Measurements from ENCODE around the gene MACROH2A2.
"Not testable (repeated sequence)": the region's sequence is repeated elsewhere in the genome, so short reads cannot be mapped to it uniquely, and the experiment has no call there.

Gene MACROH2A2

DNA sequence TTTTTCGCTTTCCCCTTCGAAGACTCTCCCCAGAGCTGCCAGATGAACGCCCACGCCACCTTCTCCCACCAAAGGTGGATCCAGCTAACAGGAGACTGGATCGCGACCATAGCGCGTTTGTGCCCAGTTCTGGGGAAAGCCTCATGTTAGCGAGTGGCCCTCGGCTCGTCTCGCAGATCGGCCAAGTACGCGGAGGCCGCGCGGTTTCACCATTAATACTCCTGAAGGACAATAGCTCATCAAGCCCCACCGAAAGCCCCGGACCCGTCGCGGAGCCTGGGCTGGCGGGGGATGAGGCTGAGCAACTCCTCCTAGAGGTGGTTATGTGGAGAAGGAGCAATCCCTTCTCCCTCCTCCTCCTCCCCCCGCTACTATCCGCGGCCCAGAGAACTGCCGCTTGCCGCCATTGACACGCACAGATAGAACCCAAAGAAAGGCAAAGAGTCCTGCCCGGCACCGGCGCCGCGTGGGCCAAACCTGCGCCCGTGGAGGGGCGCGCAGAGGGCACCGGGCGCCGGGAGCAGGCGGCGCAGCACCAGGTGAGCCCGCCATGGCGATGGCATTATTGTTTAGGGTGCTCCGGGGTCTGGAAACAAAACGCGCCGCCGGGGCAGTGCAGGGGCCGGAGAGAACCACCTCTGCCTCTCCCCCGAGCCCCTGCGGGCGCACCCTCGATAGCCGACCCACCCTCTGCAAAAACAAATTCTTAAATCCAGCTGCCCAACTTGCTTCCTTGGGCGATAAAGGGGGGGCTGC, at the start of gene MACROH2A2:
TSS of gene MACROH2A2 (plus strand) at position 385 of the 756 bp plus-strand sequence. CDS start 22,813 bp downstream, outside the sequence.
- DNase-seq (ENCODE audit: low spot score) = peak; percentile 88

DNA sequence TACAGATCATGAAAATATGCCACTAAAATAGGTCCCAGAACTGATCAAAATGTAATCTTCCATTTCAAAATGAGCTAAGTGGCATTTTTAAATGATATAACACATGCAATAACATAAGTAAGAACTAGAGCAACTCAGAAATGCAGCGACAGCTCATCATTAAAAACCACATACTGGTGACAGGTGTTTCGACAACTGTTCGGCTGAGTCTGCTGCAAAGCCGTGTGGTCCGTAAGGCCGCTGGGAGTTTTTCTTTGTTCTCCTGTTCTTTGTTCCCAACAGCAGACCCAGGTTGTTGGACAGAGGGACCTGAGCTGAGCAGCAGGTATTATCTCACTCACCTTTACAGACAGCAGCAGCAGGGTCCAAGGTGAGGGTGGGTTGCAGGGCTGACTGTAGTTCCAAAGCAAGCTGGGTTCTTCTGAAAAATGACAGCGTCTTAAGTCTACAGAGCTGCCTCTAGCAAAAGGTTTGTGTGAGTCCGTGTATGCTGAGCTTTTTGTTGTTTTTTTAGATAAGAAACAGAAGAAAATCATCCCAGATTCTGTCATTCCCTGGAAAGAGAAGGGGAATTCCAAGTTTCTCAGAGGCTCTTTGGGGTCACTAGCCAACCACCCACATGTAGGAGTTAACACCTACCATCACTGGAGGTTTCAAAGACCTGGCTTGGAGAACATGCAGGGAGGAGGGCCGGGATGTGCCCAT, 45.4 kb upstream of the MACROH2A2 start:
- DNase-seq (ENCODE audit: low spot score) = no peak

DNA sequence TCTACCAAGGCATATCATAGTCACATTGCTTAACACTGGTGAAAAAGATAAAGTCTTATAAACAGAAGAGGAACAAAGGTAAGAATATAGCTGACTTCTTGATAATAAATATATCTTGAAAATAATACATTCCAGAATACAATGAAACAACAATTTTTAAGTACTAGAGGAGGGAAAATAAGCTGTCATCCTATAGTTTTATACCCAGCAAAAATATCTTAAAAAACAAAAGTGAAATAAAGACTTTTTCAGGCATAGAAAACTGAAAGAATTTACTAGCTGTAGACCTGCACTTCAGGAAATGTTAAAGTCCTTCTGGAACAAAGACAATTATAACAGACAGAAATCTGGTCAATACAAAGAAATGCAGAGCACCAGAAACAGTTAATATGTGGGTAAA, 21.4 kb upstream of the MACROH2A2 start:
- no peak for DNase-seq (ENCODE audit: low spot score)

DNA sequence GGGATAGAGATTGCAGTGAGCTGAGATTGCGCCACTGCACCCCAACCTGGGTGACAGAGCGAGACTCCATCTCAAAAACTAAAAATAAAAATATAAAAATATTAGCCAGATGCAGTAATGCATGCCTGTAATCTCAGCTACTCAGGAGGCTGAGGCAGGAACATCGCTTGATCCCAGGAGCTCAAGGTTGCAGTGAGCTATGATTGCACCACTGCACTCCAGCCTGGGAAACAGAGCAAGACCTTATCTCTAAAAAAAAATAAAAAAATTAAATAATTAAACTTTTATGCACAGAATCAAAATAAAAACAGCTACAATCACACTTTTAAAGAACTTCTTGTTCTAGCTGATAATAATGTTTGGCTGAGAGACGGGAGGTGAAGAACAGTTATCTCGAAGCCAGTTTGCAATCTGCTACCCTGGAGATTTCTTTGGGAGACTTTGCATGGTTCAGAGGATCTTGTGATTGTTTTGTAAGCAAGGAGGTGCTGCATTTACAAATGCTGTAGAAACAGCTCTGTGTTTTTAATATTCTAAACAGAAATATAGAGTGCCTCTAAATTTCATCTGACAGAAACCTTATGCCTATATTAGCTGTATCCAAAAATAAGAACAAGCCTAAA, 19.9 kb upstream of the MACROH2A2 start:
- no peak for DNase-seq (ENCODE audit: low spot score)

DNA sequence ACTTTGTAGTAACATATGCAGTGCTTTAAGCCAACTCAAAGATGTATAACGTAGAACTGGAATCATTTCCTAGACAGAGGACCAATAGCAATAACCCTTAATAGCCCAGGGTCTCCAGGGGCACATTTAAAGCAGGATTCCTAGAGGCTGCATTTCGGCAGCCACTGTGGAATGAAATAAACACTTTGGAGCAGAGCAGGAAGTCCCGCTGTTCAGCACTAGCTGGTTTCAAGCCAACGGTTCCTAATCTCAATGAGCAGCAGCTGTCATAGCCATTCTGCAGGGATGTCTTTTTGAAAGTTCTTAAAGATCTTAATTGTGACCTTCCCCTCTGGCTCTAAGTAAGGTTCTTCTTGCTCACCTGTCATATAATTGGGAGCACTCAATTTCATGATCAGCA, 18.4 kb upstream of the MACROH2A2 start:
- no peak for DNase-seq (ENCODE audit: low spot score)

DNA sequence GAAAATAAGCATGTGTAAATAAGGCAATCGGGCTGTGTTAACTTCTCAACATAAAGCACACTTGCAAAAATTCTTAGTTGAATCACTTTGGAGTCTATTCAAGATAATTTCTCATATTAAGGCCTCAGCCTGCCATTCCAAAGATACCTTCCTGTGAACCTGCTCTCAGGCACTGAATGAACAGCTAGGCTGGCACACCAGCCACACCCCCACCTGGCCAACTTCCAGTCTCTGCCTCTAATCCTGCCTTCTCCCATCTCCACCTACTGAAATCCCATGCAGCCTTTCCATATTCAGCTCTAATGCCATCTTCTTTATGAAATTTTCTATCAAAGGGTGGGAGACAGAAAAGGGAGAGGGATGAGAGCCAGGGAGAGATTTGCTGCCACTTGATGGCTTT, 17.1 kb upstream of the MACROH2A2 start:
- no peak for DNase-seq (ENCODE audit: low spot score)

DNA sequence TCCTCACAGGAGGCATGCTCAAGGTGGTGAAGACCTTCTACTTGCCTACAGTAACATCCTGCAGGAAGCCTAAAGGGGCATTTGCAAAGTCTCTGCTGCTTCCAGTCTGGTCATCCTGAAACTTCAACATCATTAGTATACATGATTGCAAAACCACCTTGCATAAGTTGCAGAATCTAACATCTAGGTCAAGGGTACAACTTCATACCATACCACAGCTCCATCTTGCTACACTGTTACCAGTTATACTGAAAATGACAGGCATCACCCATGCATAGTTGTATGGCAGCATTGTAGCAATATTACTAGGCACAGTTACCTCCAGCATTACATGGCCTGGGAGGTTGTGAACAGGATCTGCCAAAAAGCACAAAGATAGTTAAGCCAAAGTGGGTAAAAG, 13.7 kb upstream of the MACROH2A2 start:
- no peak for DNase-seq (ENCODE audit: low spot score)

DNA sequence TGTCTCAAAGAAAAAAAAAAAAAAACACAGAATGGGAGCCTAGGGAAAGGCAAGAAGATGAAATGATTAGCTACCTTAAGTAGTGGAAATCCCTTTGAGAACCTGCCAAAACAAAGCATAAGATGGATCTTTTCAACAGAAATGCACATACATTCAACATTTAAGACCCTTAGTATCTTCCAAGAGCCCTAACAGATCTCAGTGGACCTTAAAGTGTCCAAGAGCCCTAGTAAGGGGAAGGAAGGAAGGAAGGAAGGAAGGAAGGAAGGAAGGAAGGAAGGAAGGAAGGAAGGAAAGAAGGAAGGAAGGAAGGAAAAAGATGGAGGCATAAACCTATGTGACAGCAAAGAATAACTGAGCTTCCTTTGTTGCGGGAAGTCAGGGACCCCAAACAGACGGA, 11.6 kb upstream of the MACROH2A2 start:
- no peak for DNase-seq (ENCODE audit: low spot score)

DNA sequence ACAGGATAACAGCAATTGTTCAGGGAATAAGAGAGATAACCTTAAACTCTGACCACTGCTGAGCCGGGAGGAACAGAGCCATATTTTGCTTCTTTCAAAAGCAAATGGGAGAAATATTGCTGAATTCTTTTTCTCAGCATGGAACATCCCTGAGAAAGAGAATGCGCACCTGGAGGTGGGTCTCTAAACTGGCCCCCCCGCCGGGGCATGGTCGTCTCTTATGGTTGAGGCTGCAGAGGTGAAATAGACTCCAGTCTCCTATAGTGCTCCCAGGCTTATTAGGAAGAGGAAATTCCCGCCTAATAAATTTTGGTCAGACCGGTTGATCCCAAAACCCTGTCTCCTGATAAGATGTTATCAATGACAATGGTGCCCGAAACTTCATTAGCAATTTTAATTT, 10.9 kb upstream of the MACROH2A2 start:
- DNase-seq (ENCODE audit: low spot score) = not testable (repeated sequence)

DNA sequence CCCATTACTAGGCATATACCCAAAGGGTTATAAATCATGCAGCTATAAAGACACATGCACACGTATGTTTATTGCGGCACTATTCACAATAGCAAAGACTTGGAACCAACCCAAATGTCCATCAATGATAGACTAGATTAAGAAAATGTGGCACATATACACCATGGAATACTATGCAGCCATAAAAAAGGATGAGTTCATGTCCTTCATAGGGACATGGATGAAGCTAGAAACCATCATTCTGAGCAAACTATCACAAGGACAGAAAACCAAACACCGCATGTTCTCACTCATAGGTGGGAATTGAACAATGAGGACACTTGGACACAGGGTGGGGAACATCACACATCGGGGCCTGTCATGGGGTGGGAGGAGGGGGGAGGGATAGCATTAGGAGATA, 5.6 kb upstream of the MACROH2A2 start:
- DNase-seq (ENCODE audit: low spot score) = not testable (repeated sequence)

DNA sequence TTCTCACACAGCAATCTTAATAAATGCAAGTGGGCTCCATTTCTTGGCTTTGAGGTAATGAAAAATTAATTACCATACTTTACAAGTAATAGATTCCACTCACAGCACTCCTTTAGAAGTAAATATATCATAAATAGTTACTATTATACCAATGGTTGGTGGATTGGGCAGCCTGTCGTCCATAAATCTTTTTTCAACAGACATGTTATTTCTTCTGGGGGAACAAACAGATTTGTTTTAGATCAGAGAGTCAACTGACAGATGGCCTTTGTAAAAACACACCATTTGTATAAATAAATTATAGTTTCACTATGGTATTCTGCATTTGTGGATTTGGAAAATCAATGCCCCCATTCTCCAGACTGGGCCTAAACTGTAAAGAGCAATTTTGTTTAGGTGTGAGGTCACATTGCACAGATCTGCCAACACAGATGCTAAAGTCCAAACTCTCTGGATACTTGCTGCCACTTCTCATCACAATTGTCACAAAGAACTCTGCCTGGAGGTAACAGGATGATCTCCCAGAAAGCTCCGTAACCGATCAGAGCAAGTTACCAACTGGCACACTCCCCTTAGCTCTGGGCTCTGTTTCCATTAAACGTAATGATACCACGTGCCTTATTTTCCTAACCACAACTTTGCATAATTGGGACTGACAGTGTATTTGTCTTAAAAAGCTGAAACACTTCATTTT, 4.5 kb upstream of the MACROH2A2 start:
- DNase-seq (ENCODE audit: low spot score) = no peak

DNA sequence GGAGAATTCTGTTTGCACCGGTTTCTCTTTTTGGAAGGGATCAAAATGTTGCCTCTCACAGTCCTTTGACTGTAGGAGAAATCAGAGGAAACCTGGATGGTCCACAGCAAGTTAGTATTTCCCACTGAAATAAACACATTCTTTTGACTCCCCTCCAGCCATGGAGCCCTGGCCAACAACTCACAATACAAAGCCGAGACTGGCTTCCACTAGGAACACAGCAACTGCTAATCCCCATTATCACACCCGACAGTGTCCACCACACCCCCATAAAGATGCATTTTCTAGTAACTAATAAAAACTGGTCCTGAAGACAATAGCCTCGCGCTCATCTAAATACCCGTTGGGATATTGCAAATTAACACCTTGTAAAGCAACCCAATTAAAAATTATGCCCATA, 798 bp upstream of the MACROH2A2 start:
- DNase-seq (ENCODE audit: low spot score) = no peak

DNA sequence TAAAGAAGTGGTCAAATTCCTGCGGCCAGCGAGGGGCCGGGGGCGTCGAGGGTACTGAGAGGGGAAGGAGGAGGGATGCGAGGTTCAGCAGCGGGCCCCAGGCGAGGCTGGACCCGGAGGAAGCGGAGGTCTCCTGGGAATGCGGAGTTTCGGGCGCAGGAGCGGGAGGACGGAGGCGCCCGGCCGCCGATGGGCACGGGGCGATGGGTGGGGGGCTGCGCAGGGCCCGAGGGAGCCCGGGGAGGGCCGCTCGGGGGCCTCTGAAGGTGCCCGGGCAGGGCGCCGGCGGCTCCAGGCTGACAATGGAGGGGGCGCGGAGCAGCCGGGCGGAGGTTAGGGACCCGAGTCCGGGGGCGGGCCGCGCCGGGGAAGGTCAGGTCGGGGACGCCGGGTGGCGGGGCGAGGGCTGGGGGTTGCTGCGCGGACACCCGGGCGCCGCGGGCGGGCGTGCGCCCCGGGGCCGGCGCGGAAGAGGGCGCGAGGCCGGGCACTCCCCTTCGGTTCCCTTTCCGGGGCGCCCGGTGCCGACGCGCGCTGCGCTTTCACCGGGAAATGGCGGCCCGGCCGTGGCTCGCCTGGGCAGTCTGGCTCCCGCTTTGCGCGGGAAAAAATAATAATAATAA, 683 bp downstream of the MACROH2A2 start:
- DNase-seq (ENCODE audit: low spot score) = peak; percentile 59

DNA sequence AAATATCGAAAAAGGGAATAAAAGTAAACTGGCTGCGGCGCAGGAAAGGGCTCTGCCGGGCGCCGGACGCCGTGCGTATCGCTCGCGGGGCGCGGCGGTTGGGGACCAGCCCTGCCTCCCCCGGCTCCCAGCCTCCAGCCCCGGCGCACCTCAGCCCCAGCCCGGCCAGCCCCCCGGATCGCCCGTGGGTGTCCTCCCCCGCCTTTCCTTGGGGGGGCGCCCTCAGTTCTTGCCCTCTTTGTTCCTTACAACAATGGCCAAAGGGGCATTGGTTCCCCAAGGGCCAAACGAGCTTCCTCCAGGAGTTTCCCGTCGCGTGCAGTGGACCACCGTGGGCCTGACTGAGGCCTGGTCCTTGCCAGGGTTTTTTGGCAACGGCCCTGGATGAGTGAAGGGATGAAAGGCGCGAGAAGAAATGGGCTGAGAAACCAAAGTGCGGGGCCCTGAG, 1.2 kb downstream of the MACROH2A2 start:
- peak; percentile 60 for DNase-seq (ENCODE audit: low spot score)

DNA sequence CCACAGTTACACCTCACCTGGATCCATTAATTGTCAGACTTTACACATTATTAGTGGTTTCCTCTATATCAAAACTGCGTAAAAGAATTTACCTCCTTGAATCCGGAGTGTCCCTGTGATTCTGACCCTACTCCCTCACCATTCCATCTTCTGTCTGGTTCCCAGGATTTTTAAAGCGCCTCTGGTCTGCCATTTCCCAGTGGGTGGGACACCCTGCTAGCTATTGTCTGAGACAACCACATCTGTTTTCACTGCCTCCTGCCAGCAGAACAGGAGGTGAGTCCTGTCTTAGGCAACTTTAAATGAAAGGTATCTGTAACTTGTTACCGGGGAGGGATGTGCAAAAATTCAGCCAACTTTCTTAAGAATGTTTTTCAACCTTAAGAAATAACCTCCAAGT, 2.3 kb downstream of the MACROH2A2 start:
- DNase-seq (ENCODE audit: low spot score) = no peak

DNA sequence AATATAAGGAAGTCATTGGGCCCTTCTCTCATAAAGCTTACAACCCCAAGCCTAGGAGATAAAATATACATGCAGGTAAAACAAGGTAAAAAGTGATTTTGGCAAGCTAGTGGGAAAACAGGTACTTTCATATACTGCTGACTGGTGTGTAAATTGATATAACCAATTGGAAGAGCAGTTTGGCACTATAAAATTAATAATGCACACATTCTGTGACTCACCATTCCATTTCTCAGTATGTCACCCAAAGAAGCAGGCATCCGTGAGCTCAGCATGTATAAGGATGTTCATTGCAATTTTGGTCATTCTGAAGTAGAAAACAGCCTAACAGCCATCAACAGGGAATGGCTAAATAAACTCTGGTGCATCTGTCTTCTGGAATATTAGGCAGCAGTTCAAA, 2.9 kb downstream of the MACROH2A2 start:
- no peak for DNase-seq (ENCODE audit: low spot score)

DNA sequence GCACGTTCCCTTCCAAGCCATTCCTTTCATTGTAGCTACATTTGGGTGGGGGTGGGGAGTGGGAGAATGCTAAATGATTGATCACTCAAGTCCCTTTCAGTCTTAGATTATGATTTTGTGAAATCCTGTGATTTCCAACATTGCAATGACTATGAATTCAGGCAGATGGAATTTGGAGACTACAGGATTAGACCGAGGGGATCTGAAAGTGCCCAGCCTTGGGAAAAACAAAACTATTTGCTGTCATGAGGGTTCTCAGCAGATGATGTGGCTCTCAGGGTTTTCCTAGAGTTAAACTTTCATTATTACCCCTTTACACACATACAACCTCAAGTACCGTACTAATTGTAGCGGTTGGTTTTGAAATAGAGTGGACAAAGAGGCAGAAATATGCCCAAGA, 4.7 kb downstream of the MACROH2A2 start:
- no peak for DNase-seq (ENCODE audit: low spot score)

DNA sequence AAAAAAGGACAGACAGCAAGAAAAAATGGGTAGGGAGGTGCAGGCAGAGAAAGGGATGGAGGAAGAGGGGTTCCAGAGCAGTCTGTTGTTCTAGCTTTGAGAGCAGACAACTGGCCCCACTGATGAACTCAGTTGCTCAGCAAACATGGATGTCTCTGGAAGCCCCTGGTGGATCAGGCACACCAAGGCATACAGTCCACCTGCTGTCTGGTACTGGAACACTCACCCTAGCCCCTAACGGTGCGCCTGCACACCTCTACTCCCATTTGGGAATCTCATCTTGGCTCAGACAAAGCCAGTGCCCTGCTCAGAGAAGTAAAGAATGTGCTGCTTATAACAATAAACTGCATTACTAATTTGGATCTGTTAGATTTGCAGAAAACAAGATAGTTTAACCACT, 7.7 kb downstream of the MACROH2A2 start:
- DNase-seq (ENCODE audit: low spot score) = no peak

DNA sequence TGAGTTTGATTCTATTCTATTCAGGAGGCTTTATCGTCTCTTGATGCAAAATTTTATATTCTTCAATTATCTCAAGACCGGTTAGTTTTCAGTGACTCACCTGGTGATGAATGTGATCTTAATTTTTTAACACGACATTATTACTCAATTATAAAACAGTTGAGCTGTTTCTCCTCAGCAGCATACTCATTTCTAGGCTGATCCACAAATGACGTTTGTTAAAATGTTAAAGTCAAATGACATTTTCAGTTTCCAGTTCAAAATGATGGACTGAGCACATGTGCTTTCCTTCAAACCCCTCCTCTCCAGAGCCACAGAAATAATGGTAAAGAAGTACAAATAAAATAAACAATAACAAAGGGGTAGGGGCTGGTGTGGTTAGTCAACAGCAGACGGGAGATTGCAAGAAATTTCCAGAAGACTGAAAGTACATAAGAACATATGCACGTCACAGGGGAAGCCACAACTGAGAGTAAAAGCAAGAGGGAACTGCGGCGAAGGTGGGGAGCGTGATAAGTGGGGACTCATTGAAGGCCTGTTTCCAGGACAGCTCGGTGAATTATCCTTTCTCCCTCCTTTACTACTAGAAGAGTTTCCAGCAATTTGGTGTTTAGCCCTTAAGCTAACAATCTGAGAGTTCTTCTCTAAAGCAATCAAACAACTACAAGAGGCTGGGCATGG, 10.9 kb downstream of the MACROH2A2 start:
- no peak for DNase-seq (ENCODE audit: low spot score)

DNA sequence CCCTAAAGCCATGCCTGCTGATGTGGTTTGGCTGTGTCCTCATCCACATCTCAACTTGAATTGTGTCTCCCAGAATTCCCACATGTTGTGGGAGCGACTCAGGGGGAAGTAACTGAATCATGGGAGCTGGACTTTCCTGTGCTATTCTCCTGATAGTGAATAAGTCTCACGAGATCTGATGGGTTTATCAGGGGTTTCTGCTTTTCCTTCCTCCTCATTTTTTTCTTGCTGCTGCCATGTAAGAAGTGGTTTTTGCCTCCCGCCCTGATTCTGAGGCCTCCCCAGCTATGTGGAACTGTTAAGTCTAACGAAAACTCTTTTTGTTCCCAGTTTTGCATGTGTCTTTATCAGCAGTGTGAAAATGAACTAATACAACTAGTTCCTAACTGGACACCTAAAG, 11.8 kb downstream of the MACROH2A2 start:
- no peak for DNase-seq (ENCODE audit: low spot score)

DNA sequence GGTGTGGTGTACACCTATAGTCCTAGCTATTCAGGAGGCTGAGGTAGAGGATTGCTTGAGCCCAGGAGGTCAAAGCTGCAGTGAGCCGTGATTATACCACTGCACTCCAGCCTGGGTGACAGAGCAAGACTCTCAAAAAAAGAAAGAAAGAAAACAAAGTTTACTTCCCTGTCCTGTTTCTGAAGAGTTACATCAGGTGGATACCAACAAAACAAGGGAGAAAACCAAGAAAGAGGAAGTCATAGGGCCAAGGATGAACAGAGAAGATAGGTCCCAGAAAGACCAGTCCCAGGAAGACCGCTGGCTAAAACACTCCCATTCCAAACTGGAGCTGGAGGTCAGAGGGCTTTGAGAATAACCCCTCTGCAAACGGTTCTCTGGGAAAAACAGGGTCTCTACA, 13.5 kb downstream of the MACROH2A2 start:
- no peak for DNase-seq (ENCODE audit: low spot score)

DNA sequence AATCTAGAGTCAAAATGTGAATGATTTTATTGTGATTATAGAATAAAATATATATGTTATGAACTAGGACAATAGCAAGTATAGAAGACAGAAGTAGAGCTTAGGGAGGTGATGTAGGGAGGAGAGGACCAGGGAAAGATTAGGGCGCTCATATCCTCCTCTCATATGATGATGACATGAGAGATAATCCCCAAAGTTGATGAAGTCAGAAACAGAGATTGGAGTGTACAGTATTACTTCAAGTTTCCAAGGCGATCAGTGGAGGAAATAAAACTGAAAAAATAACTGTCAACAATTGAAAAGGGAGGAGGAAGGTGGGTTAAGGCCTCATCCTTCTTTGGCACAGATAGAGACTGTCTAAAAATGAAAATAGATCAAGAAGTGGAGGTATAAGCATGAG, 14.9 kb downstream of the MACROH2A2 start:
- DNase-seq (ENCODE audit: low spot score) = no peak

All from GM03348 (cell line).